GM12878 (cell line): ENCODE data around the gene CDC123. TPM values are rescaled to one million over a fixed set of nuclear protein-coding genes. Genes with fewer than 3 reads are reported as not detected.

ENCODE experiments used
- ETV6 ChIP-seq, 2 experiments: fragments of 450-650 bp in 1 of 2; IDR thresholded peaks in 1 of 2; conservative IDR thresholded peaks in 1 of 2; 2 replicates each; pipeline ENCODE4 v1.6.1; 2014; ENCODE audit warnings: antibody characterized with exemption in 1 of 2, borderline replicate concordance in 1 of 2, low read depth in 1 of 2, mild to moderate bottlenecking in 1 of 2, moderate library complexity in 1 of 2
- HDAC2 ChIP-seq: fragments of 200-600 bp; sonication (generic); IDR thresholded peaks from 2 replicates; pipeline ENCODE4 v1.6.1; 2017
- KAT2A ChIP-seq: conservative IDR thresholded peaks from 2 replicates; pipeline ENCODE4 v1.6.1; 2011; ENCODE audit warnings: low read depth, low read length; ENCODE audit not compliant: control insufficient read depth
- KLF5 ChIP-seq: fragments of 450-650 bp; IDR thresholded peaks from 2 replicates; pipeline ENCODE4 v1.6.1; 2014; ENCODE audit warnings: mild to moderate bottlenecking; ENCODE audit not compliant: partially characterized antibody
- MEF2B ChIP-seq: fragments of 450-650 bp; IDR thresholded peaks from 2 replicates; pipeline ENCODE4 v1.6.1; 2018; ENCODE audit warnings: mild to moderate bottlenecking, moderate library complexity; ENCODE audit not compliant: partially characterized antibody, poor library complexity, severe bottlenecking
- NFXL1 ChIP-seq: fragments of 450-650 bp; IDR thresholded peaks from 2 replicates; pipeline ENCODE4 v1.6.1; 2017; ENCODE audit warnings: antibody characterized with exemption, mild to moderate bottlenecking, borderline replicate concordance
- NFYA ChIP-seq: IDR thresholded peaks from 2 replicates; pipeline ENCODE4 v1.6.1; 2011; ENCODE audit warnings: low read depth, mild to moderate bottlenecking, low read length, improper control_type of control experiment, borderline replicate concordance
- RB1 ChIP-seq: fragments of 450-650 bp; formaldehyde crosslinking; IDR thresholded peaks from 2 replicates; pipeline ENCODE4 v1.6.1; 2017; ENCODE audit warnings: mild to moderate bottlenecking, borderline replicate concordance
- RBBP5 ChIP-seq: fragments of 200-600 bp; sonication (generic); conservative IDR thresholded peaks from 2 replicates; pipeline ENCODE4 v1.6.1; 2016
- RFX5 ChIP-seq: IDR thresholded peaks from 2 replicates; pipeline ENCODE4 v1.6.1; 2011; ENCODE audit warnings: low read depth, low read length, improper control_type of control experiment
- SMAD1 ChIP-seq: fragments of 450-650 bp; IDR thresholded peaks from 2 replicates; pipeline ENCODE4 v1.6.1; 2018; ENCODE audit warnings: mild to moderate bottlenecking, low read depth; ENCODE audit not compliant: partially characterized antibody
- SMC3 ChIP-seq: IDR thresholded peaks from 2 replicates; pipeline ENCODE4 v1.6.1; 2011; ENCODE audit warnings: low read length, improper control_type of control experiment, borderline replicate concordance
- SP1 ChIP-seq: IDR thresholded peaks from one replicate; pipeline ENCODE4 v1.6.1; 2011; ENCODE audit warnings: low read depth, low read length
- polyA plus RNA-seq, 11 experiments: library from polyadenylated mRNA; depleted of rRNA in 4 of 11; unstranded in 6 of 11; stranded (reverse) in 5 of 11; fragments of >200 nt; fragmentation: Nextera tagmentation in 4 of 11; fragmentation: Illumina TruSeq in 1 of 11; extraction: Ambion mirVana in 4 of 11; extraction: Trizol in 1 of 11; gene quantifications; 1 replicate in 1 of 11; 2 replicates in 10 of 11; pipeline versions ENCODE4 v1.2.1 to v1.2.3, GENCODE V29; 2011 to 2016; ENCODE audit warnings: inconsistent platforms in 2 of 11, missing spikeins in 2 of 11, low read depth in 1 of 11
- total RNA-seq, 4 experiments: library from RNA; depleted of rRNA in 3 of 4; stranded (reverse); fragments of >200 nt in 3 of 4; fragmentation: Illumina TruSeq in 1 of 4; extraction: Trizol in 1 of 4; gene quantifications; 2 replicates each; pipeline versions ENCODE4 v1.2.1 to v1.2.3, GENCODE V29; 2013 to 2021
- TF ChIP-seq, protein P1 (sequence below): fragments of 450-650 bp; IDR thresholded peaks from 2 replicates; pipeline ENCODE4 v1.6.1; 2017; ENCODE audit warnings: borderline replicate concordance
- TF ChIP-seq, protein P2 (sequence below): IDR thresholded peaks from 2 replicates; pipeline ENCODE4 v1.6.1; 2011; ENCODE audit warnings: low read depth, low read length, improper control_type of control experiment, borderline replicate concordance
- TF ChIP-seq, protein P3 (sequence below), 3 experiments: IDR thresholded peaks in 2 of 3; conservative IDR thresholded peaks in 1 of 3; 2 replicates each; pipeline ENCODE4 v1.5.1; 2011; ENCODE audit warnings: low read depth in 3 of 3, low read length in 3 of 3, mild to moderate bottlenecking in 3 of 3, control low read depth in 2 of 3, moderate library complexity in 2 of 3, inconsistent platforms in 1 of 3, mixed read lengths in 1 of 3; ENCODE audit not compliant: control insufficient read depth in 2 of 3, insufficient read depth in 1 of 3; ENCODE audit errors: extremely low read depth in 1 of 3
- TF ChIP-seq, protein P4 (sequence below): IDR thresholded peaks from 2 replicates; pipeline ENCODE4 v1.6.1; 2012; ENCODE audit warnings: improper control_type of control experiment, low read depth, low read length; ENCODE audit not compliant: insufficient replicate concordance
- TF ChIP-seq, protein P5 (sequence below): IDR thresholded peaks from 2 replicates; pipeline ENCODE4 v1.6.1; 2012; ENCODE audit warnings: low read length, inconsistent platforms

The CDC123 gene
- total and polyA plus RNA-seq, 10 of the 15 experiments (the other 5 are each of a cell fraction or from before 2014, with no cell fraction given): 128 to 360 (median 209) TPM

DNA sequence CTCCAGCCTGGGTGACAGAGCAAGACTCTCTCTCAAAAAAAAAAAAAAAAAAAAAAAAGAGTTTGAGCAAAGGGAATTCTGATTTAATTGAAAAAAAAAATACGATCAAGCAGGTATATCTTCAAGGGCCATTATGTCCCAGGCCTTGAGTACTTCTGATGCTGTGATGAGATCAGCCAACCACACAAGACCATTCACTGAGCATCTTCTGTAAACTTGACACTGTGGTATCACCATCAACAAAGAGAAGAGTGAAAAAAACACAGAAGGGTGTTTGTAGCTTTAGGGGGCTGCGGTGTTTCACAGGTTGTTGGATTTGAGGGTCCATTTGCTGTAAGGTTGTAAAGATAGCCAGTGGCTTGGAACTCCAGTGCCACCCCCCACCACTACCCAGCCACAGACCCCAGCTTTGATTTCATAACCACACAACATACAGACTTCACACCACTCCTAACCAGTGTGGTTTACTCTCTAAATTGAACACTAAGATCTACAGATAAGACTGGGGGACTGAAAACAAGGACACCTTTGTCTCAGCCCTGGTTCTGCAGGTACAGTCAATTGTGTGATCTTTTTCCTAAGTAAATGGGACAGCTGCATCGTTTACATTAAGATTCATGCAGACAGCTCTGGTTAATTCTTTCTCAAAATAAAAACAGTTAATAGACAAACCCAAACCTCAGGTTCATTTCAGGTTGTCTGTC lies 66.4 kb downstream of the CDC123 start (continued):
- TF ChIP-seq, protein P1, sequence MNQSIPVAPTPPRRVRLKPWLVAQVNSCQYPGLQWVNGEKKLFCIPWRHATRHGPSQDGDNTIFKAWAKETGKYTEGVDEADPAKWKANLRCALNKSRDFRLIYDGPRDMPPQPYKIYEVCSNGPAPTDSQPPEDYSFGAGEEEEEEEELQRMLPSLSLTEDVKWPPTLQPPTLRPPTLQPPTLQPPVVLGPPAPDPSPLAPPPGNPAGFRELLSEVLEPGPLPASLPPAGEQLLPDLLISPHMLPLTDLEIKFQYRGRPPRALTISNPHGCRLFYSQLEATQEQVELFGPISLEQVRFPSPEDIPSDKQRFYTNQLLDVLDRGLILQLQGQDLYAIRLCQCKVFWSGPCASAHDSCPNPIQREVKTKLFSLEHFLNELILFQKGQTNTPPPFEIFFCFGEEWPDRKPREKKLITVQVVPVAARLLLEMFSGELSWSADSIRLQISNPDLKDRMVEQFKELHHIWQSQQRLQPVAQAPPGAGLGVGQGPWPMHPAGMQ: no peak
- TF ChIP-seq ETV6 (conservative IDR thresholded peaks at IDR 0.05 in 1 of 2, IDR thresholded peaks at IDR 0.05 in 1 of 2; ENCODE audit: borderline replicate concordance in 1 of 2, low read depth in 1 of 2) (no peak), RFX5 (no peak), SMAD1 (no peak), RBBP5 (no peak), NFYA (no peak), KLF5 (no peak), HDAC2 (no peak), NFXL1 (no peak), SP1 (no peak), RB1 (no peak), MEF2B (peak; percentile 65), SMC3 (no peak), KAT2A (no peak)
- TF ChIP-seq, protein P2, sequence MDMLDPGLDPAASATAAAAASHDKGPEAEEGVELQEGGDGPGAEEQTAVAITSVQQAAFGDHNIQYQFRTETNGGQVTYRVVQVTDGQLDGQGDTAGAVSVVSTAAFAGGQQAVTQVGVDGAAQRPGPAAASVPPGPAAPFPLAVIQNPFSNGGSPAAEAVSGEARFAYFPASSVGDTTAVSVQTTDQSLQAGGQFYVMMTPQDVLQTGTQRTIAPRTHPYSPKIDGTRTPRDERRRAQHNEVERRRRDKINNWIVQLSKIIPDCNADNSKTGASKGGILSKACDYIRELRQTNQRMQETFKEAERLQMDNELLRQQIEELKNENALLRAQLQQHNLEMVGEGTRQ: no peak
- TF ChIP-seq, protein P3, sequence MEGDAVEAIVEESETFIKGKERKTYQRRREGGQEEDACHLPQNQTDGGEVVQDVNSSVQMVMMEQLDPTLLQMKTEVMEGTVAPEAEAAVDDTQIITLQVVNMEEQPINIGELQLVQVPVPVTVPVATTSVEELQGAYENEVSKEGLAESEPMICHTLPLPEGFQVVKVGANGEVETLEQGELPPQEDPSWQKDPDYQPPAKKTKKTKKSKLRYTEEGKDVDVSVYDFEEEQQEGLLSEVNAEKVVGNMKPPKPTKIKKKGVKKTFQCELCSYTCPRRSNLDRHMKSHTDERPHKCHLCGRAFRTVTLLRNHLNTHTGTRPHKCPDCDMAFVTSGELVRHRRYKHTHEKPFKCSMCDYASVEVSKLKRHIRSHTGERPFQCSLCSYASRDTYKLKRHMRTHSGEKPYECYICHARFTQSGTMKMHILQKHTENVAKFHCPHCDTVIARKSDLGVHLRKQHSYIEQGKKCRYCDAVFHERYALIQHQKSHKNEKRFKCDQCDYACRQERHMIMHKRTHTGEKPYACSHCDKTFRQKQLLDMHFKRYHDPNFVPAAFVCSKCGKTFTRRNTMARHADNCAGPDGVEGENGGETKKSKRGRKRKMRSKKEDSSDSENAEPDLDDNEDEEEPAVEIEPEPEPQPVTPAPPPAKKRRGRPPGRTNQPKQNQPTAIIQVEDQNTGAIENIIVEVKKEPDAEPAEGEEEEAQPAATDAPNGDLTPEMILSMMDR (IDR thresholded peaks at IDR 0.05 in 2 of 3, conservative IDR thresholded peaks at IDR 0.05 in 1 of 3; ENCODE audit: control insufficient read depth in 2 of 3, extremely low read depth in 1 of 3, insufficient read depth in 1 of 3, low read depth in 3 of 3, low read length in 3 of 3): no peak
- TF ChIP-seq, protein P4, sequence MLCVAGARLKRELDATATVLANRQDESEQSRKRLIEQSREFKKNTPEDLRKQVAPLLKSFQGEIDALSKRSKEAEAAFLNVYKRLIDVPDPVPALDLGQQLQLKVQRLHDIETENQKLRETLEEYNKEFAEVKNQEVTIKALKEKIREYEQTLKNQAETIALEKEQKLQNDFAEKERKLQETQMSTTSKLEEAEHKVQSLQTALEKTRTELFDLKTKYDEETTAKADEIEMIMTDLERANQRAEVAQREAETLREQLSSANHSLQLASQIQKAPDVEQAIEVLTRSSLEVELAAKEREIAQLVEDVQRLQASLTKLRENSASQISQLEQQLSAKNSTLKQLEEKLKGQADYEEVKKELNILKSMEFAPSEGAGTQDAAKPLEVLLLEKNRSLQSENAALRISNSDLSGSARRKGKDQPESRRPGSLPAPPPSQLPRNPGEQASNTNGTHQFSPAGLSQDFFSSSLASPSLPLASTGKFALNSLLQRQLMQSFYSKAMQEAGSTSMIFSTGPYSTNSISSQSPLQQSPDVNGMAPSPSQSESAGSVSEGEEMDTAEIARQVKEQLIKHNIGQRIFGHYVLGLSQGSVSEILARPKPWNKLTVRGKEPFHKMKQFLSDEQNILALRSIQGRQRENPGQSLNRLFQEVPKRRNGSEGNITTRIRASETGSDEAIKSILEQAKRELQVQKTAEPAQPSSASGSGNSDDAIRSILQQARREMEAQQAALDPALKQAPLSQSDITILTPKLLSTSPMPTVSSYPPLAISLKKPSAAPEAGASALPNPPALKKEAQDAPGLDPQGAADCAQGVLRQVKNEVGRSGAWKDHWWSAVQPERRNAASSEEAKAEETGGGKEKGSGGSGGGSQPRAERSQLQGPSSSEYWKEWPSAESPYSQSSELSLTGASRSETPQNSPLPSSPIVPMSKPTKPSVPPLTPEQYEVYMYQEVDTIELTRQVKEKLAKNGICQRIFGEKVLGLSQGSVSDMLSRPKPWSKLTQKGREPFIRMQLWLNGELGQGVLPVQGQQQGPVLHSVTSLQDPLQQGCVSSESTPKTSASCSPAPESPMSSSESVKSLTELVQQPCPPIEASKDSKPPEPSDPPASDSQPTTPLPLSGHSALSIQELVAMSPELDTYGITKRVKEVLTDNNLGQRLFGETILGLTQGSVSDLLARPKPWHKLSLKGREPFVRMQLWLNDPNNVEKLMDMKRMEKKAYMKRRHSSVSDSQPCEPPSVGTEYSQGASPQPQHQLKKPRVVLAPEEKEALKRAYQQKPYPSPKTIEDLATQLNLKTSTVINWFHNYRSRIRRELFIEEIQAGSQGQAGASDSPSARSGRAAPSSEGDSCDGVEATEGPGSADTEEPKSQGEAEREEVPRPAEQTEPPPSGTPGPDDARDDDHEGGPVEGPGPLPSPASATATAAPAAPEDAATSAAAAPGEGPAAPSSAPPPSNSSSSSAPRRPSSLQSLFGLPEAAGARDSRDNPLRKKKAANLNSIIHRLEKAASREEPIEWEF: no peak
- TF ChIP-seq, protein P5, sequence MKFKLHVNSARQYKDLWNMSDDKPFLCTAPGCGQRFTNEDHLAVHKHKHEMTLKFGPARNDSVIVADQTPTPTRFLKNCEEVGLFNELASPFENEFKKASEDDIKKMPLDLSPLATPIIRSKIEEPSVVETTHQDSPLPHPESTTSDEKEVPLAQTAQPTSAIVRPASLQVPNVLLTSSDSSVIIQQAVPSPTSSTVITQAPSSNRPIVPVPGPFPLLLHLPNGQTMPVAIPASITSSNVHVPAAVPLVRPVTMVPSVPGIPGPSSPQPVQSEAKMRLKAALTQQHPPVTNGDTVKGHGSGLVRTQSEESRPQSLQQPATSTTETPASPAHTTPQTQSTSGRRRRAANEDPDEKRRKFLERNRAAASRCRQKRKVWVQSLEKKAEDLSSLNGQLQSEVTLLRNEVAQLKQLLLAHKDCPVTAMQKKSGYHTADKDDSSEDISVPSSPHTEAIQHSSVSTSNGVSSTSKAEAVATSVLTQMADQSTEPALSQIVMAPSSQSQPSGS: no peak
